ENCODE data around the gene OPN1MW3.

DNA sequence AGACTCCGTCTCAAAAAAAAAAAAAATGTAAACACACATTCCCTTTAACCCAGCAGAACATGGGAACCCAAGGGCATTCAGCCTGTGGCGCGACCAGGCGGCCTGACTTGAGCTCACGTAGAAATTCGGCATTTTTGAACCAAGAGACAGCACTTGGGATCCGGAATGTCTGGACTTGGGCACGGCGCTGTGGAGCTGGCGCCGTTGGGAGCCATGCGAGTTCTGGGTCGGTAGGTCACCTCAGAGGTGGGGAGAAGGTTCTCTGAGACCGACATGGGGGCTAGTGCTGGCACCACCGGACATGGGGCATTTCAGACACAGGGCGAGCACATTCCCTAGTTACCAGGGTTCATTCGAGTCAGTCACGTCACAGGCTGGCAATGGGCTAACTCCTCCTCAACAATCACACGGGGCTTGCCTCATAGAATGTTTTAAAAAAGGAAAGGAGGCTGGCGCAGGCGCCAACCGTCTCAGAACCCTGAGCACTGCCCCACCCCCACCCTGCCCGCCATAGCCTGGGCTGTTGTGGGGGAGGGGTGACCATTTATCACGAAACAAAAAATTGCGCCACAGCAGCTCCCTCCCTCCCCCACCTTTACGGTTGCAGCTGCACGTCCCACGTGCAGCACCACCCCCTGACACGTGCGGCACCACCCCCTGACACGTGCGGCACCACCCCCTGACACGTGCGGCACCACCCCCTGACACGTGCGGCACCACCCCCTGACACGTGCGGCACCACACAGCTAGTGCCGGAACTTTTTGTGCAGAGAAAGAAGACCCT, 37.6 kb downstream of the OPN1MW3 start, which contains the start of gene TEX28:
- no peak for TF ChIP-seq POLR2AphosphoS5 (IDR thresholded peaks at IDR 0.05; ENCODE audit: insufficient read depth in 1 of 2, low read depth in 1 of 2)
- TF ChIP-seq, protein P1, sequence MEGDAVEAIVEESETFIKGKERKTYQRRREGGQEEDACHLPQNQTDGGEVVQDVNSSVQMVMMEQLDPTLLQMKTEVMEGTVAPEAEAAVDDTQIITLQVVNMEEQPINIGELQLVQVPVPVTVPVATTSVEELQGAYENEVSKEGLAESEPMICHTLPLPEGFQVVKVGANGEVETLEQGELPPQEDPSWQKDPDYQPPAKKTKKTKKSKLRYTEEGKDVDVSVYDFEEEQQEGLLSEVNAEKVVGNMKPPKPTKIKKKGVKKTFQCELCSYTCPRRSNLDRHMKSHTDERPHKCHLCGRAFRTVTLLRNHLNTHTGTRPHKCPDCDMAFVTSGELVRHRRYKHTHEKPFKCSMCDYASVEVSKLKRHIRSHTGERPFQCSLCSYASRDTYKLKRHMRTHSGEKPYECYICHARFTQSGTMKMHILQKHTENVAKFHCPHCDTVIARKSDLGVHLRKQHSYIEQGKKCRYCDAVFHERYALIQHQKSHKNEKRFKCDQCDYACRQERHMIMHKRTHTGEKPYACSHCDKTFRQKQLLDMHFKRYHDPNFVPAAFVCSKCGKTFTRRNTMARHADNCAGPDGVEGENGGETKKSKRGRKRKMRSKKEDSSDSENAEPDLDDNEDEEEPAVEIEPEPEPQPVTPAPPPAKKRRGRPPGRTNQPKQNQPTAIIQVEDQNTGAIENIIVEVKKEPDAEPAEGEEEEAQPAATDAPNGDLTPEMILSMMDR (IDR thresholded peaks at IDR 0.05): no peak
